Measurements from ENCODE around the gene GCN1. TPM values are rescaled to one million over a fixed set of nuclear protein-coding genes. Genes with fewer than 3 reads are reported as not detected.
"Not testable (repeated sequence)": the region's sequence is repeated elsewhere in the genome, so short reads cannot be mapped to it uniquely, and the experiment has no call there.

The GCN1 gene
- total RNA-seq, 1 experiment from 2014 or later, result 117 TPM

DNA sequence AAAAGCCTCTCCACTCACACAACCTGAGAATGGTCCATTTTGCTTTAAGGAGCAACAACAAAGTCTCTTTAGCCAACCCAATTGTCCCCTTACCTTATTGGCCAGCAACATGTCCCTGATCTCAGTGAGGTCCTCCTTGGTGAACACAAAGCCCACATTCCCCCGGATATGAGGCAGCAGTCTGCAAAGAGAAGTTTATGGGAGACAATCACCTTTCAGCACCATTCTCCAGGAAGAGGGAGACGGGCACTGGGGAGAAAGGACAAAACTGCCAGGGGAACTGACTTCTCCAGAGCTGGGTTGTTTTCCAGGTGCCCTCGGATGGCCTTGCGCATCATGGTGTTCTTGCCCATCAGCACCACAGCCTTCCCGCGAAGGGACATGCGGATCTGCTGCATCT is 4.5 kb upstream of the GCN1 start:
- no peak for DNase-seq (ENCODE audit: unreplicated experiment)
- CTCF ChIA-PET, result interaction anchor here (6.2 to 9.7 kb wide), 2 partner anchors 29 to 65 kb away, joined by 86 to 90 read pairs; partner anchors contain the start of gene PXN
- intact Hi-C loops (cut with micrococcal nuclease), result loop anchor here (5.0 kb wide), 1 partner anchor 82 kb away; the partner anchor contains the start of gene RAB35
- no peaks in the 10 kb centered on the region for H3K9me3 Mint-ChIP-seq (ENCODE audit: unreplicated experiment)
- peak overlapping the region; percentile 98 for H3K27ac Mint-ChIP-seq (ENCODE audit: low read depth, unreplicated experiment)
- TF ChIP-seq, protein P1, sequence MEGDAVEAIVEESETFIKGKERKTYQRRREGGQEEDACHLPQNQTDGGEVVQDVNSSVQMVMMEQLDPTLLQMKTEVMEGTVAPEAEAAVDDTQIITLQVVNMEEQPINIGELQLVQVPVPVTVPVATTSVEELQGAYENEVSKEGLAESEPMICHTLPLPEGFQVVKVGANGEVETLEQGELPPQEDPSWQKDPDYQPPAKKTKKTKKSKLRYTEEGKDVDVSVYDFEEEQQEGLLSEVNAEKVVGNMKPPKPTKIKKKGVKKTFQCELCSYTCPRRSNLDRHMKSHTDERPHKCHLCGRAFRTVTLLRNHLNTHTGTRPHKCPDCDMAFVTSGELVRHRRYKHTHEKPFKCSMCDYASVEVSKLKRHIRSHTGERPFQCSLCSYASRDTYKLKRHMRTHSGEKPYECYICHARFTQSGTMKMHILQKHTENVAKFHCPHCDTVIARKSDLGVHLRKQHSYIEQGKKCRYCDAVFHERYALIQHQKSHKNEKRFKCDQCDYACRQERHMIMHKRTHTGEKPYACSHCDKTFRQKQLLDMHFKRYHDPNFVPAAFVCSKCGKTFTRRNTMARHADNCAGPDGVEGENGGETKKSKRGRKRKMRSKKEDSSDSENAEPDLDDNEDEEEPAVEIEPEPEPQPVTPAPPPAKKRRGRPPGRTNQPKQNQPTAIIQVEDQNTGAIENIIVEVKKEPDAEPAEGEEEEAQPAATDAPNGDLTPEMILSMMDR (IDR thresholded peaks at IDR 0.05; ENCODE audit: unreplicated experiment), result no peak
- peaks cover 80% of the 10 kb centered on the region for H3K36me3 Mint-ChIP-seq (ENCODE audit: insufficient read depth, unreplicated experiment)
- POLR2A ChIA-PET, result interaction anchor here (0.7 to 10.9 kb wide), 13 partner anchors 7 to 1606 kb away, joined by 3 to 257 read pairs (median 25); partner anchors contain the start of genes BICDL1, PXN, RAB35 and RNU4-1
- no TSS peak for BruUV-seq (replicated peaks)
- H3K4me3 Mint-ChIP-seq (ENCODE audit: unreplicated experiment), result peak overlapping the region; percentile 84
- peaks cover 29% of the 10 kb centered on the region for H3K4me1 Mint-ChIP-seq (ENCODE audit: insufficient read depth, unreplicated experiment)
- H3K27me3 Mint-ChIP-seq (ENCODE audit: insufficient read depth, unreplicated experiment), result no peaks in the 10 kb centered on the region

DNA sequence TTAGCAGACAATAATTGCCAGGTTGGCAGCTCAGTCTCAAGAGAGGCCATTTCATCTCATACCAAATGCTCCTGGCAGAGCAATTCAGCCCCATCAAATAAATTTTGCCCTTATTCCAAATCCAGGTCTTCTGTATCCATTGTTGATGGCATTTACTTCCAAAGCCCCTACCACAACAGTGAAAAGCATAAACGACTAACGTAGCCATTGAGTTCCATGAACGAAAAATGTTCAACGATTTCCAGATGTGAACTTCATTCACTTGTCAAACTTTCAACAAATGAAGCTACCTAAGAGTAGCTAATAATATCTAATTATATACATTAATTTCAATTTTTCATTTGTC is 3.0 kb upstream of the GCN1 start:
- Mint-ChIP-seq H3K4me3 (ENCODE audit: unreplicated experiment) (peak overlapping the region; percentile 51), H3K27ac (ENCODE audit: low read depth, unreplicated experiment) (no peak overlapping the region), H3K9me3 (ENCODE audit: unreplicated experiment) (no peaks in the 10 kb centered on the region), H3K4me1 (ENCODE audit: insufficient read depth, unreplicated experiment) (peaks cover 29% of the 10 kb centered on the region), H3K27me3 (ENCODE audit: insufficient read depth, unreplicated experiment) (no peaks in the 10 kb centered on the region), H3K36me3 (ENCODE audit: insufficient read depth, unreplicated experiment) (peaks cover 80% of the 10 kb centered on the region)
- ChIA-PET POLR2A (interaction anchor here (0.6 to 10.9 kb wide), 9 partner anchors 11 to 94 kb away, joined by 3 to 257 read pairs (median 27); partner anchors contain the start of genes PXN, RNU4-1 and RNU4-2), CTCF (interaction anchor here (0.7 to 9.7 kb wide), 4 partner anchors 28 to 705 kb away, joined by 4 to 90 read pairs (median 5); partner anchors contain the start of gene PXN)
- TF ChIP-seq, protein P1 (IDR thresholded peaks at IDR 0.05; ENCODE audit: unreplicated experiment), result no peak
- intact Hi-C loops (cut with micrococcal nuclease), result loop anchor here (5.0 kb wide), 1 partner anchor 80 kb away; the partner anchor contains the start of gene RAB35
- DNase-seq (ENCODE audit: unreplicated experiment), result no peak
- no TSS peak for BruUV-seq (replicated peaks)

DNA sequence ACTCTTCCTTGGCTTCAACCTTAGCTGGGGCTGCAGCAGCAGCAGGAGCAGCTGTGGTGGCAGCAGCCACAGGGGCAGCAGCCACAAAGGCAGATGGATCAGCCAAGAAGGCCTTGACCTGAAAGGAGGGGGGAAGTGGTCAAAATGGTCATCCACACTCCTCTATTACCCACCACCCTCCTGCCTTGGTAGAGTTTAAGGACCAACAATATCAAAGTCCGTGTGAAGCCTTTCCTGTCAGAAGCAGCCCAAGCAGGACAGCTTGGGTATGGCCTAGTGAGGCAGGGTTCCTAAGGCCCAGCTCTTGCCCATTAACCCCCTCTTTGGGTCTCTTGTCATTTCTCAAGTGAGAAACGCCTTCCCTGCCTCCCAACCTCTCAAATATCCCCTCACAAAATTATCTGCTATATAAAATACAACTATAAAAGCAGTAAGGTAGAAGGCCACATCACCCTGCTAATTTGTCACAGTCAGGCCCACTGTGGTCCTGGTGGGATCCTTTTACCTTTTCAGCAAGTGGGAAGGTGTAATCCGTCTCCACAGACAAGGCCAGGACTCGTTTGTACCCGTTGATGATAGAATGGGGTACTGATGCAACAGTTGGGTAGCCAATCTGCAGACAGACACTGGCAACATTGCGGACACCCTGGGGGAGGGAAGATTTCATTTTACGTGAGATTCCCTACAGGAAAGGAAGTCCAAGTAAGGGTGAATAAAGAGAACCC is 2.5 kb upstream of the GCN1 start:
- intact Hi-C loops (cut with micrococcal nuclease), result loop anchor here (5.0 kb wide), 1 partner anchor 80 kb away; the partner anchor contains the start of gene RAB35
- Mint-ChIP-seq H3K36me3 (ENCODE audit: insufficient read depth, unreplicated experiment) (peaks cover 85% of the 10 kb centered on the region), H3K4me3 (ENCODE audit: unreplicated experiment) (peak overlapping the region; percentile 51), H3K4me1 (ENCODE audit: insufficient read depth, unreplicated experiment) (peaks cover 24% of the 10 kb centered on the region)
- not testable (repeated sequence) for H3K27ac Mint-ChIP-seq (ENCODE audit: low read depth, unreplicated experiment); H3K9me3 Mint-ChIP-seq (ENCODE audit: unreplicated experiment); BruUV-seq (replicated peaks); DNase-seq (ENCODE audit: unreplicated experiment); H3K27me3 Mint-ChIP-seq (ENCODE audit: insufficient read depth, unreplicated experiment)
- CTCF ChIA-PET, result interaction anchor here (0.7 to 9.7 kb wide), 3 partner anchors 33 to 190 kb away, joined by 3 to 90 read pairs (median 4); partner anchors contain the start of gene PXN
- POLR2A ChIA-PET, result interaction anchor here (0.6 to 10.9 kb wide), 10 partner anchors 19 to 95 kb away, joined by 3 to 257 read pairs (median 18); partner anchors contain the start of genes PXN, RNU4-1 and RNU4-2

DNA sequence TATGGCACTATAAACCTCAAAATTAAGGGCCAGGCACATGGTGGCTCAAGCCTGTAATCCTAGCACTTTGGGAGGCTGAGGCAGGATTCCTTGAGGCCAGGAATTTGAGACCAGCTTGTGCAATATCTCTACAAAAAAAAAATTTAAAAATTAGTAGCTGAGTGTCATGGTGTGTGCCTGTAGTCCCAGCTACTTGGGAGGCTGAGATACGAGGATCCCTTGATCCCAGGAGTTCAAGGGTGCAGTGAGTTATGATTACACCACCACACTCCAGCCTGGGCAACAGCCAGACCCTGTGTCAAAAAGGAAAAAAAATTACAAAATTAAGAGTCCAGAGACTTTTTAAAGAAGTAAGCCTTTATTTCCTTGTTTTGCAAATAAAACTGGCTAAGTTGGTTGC is 1.8 kb upstream of the GCN1 start:
- CTCF ChIA-PET, result interaction anchor here (0.6 to 9.7 kb wide), 4 partner anchors 34 to 1610 kb away, joined by 3 to 90 read pairs (median 4); partner anchors contain the start of gene PXN
- H3K4me3 Mint-ChIP-seq (ENCODE audit: unreplicated experiment), result peak overlapping the region; percentile 80

More for the DNA sequence above, 1.8 kb upstream of the GCN1 start:
- Mint-ChIP-seq H3K27me3 (ENCODE audit: insufficient read depth, unreplicated experiment) (no peaks in the 10 kb centered on the region), H3K4me1 (ENCODE audit: insufficient read depth, unreplicated experiment) (peaks cover 23% of the 10 kb centered on the region), H3K9me3 (ENCODE audit: unreplicated experiment) (no peaks in the 10 kb centered on the region), H3K36me3 (ENCODE audit: insufficient read depth, unreplicated experiment) (peaks cover 87% of the 10 kb centered on the region), H3K27ac (ENCODE audit: low read depth, unreplicated experiment) (no peak overlapping the region)
- DNase-seq (ENCODE audit: unreplicated experiment), result peak; percentile 32
- intact Hi-C loops (cut with micrococcal nuclease), result loop anchor here (5.0 kb wide), 1 partner anchor 79 kb away; the partner anchor contains the start of gene RAB35
- BruUV-seq (replicated peaks), result no TSS peak
- POLR2A ChIA-PET, result interaction anchor here (1.4 to 10.9 kb wide), 7 partner anchors 28 to 95 kb away, joined by 5 to 257 read pairs (median 27); partner anchors contain the start of genes PXN, RNU4-1 and RNU4-2
- TF ChIP-seq, protein P1 (IDR thresholded peaks at IDR 0.05; ENCODE audit: unreplicated experiment), result no peak
